HG03064 (cell line): ENCODE data around the gene MCTS1.
"Not testable (repeated sequence)": the region's sequence is repeated elsewhere in the genome, so short reads cannot be mapped to it uniquely, and the experiment has no call there.

Source experiments
- ATAC-seq: cut with Tn5 transposase; IDR thresholded peaks from one replicate; pipeline ENCODE4 v1.9.1; 2021; ENCODE audit warnings: low read depth; ENCODE audit not compliant: unreplicated experiment

MCTS1 gene, protein sequence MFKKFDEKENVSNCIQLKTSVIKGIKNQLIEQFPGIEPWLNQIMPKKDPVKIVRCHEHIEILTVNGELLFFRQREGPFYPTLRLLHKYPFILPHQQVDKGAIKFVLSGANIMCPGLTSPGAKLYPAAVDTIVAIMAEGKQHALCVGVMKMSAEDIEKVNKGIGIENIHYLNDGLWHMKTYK

DNA sequence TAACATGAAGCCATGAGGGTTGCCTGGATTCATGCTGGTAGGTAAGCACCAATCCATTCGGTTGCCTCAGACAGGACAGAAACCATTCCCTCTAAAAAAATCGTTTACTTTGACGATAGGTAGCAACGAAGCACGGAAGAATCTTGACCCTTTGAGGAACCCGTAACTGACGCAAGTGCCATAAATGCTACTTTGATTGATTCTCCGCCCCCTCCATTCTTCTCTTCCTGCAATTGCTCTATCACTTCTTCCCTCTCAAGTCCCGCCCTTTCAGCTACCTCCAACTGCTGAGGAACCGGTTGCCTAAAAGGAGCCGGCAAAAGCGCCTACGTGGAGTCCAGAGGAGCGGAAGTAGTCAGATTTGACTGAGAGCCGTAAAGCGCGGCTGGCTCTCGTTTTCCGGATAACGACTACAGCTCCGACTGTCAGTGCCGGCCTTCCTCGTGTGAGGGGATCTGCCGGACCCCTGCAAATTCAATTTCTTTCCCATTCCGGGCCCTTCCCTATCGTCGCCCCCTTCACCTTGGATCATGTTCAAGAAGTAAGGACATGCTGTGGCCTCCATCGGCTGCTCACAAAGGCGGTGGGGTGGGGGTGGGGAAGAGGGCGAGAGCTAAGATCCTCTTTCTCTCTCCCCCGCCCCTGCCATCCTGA, at the start of gene MCTS1:
Gene MCTS1, plus strand, starts transcription at position 395 of the 654 bp plus-strand sequence. Its CDS starts 136 bp downstream, at position 531.
- peak; percentile 82 for ATAC-seq

DNA sequence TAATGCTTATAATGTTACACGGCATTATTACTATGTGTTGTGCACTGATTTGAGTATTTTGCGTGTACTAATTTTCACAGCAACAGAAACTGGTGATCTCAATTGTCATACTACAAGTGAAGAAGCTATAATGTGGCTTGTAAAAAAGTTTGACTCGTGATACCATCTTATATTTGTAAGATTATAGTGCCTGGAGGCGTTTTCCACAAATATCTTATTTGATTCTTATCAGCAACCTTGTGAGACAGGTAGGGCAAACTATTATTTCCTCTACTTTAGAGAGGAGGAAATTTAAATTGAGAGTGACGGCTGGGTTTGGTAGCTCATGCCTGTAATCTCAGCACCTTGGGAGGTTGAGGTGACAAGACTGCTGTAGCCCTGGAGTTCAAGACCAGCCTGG, 47.6 kb upstream of the MCTS1 start:
- ATAC-seq = no peak

DNA sequence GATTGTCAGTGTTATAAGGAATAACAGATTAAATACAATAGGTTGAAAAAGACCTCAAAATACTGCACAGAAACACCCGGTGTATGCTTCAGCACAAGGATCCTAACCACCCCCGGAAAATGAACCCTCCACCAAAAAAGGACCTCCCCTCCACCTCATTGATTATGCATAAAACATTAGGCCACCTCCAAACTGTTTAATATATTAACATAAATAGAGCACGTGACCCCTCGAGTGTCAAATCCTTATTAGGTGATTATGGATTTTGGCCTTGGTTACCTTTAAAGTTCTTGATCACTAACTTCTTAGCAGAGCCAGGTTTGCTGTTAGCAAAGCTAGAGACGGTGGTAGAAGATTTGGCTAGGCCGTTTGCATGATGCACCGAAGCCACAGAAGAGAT, 44.1 kb upstream of the MCTS1 start:
- ATAC-seq = no peak

DNA sequence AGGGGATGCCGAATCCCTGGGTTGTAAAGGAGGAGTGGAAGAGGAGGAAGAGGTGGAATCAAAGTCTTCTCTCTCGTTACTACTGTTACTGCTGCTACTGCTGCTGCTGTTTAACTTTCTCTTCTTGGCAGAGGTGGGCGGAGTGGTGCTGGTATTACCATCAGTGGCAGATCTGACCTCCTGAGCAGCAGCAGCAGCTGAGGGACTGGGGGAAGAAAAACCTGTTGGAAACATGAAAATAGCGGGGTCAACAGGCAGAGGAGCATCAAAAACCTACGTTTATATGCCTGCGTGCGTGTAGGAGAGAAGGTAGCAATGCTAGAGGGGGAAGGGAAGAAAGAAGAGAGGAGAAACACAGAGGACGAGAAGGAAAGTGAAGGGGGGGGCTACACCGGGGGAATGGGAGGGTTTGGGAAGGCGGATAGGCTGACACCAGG, 43.5 kb upstream of the MCTS1 start:
- ATAC-seq = no peak

DNA sequence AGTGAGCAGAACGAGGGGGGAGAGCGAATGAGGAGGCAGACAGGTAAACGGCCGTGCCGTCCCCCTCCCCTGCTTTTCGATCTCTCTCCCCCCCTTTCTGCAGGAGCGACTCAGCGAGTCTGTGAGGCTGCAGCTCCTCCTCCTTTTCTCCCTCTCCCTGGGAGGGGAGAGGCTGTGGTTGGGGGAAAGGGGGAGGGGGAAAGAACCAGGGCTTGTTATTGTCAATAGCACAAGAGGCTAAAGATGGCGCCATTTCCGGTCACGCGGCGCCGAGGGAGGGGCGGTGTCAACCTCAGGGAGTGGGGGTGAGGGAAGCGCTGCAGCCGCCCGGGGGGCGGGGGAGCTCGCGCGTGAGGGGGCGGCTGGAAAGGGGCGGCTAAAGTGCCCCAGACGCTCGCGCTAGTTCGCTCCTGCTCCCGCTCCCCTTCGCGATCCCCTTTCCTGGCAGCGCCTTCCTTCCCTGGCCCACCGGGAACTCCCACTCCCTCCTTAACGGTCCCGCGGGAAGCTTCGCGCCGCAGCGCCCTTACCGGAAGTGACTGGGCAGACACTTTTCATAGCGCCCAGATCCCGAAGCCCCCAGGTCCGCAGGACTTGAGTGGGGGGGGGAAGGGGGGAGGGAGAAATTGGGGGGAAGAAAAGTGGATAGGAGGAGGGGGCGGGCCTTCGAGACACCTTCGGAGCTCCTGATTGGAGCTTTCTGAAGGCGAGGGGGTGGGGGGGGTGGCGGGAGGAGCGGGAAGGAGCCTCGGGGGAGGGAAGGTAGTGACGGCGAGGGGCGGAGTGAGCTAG, 42.9 kb upstream of the MCTS1 start, which contains the start of gene CUL4B:
Gene CUL4B, minus strand, starts transcription at position 121 of the 792 bp plus-strand sequence. CDS start 324 bp downstream, outside the sequence.
- ATAC-seq = peak; percentile 80

DNA sequence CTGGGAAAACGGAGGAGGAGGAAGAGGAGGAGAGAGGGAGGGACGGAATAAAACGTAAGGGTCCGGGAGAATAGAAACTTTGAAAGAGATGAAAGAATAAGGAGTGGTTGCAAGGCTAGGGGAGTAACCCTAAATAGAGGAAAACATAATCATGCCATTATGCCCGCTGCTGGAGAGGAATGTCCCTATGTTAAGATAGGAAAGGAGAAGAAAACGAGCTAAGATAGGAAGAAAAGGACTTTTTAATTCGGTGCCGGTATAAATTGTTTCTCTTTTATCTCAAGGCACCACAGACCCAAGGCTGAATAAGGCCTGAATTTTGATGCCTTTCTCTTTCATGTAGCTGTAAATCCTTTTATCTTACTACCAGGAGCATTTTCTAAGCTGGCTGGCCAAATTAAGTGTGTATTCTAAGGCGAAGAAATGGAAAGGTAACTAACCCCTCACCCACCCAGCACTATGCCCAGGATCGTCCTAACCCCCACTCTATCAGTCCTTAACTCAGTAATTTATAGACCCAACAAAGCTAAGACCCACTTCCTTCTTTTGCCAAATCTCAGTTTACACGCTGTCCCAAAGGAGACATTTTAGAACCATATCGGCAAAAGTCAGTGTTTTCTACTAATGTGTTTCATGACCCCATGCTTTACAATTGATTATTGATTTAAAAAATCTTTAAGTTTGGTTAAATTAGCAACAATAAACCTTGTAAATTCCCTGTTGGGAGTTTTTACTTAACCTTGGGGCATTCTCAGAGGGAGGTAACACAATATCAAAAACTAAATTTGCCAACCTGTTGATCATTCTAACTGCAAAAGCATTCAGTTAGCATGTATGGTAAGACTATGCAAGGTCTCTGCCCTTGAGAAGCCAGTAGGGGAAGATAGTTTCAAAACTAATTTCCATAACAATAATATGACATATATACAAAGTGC, 42.0 kb upstream of the MCTS1 start:
- no peak for ATAC-seq

DNA sequence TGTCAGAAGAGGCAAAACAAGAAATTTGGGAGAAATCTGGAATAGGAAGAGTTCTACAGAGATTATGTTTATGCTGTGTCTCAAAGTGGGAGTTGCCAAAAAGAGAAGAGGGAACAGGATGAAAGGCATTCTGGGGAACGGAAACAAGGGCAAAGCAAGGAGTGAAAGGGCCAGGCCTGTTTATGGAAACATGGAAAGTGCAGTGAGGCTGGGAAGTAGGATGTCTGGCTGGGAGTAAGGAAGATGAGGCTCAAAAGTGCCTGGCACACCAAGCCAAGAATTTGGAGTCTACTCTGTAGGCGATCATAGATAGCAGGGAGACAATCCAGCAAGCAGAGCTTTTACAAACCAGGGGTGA, 41.4 kb upstream of the MCTS1 start:
- ATAC-seq = no peak

DNA sequence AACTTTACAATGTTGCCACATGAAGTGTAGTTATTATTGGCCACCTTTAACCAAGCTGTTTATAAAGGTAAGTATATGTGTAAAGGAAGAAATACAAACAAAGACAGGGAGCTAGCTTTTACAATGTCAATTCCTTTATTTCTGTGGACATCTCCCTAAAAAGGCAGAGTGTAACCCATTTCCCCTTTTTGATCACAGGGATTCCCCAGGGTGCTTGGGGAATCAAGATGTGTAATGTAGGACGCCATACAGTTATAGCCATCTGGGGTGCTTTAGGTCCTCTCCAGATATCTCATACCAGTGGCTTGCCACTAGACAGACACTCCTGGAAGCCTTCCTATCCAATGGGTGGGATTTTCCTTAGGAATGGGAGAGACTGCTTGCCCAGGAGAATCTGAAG, 39.0 kb upstream of the MCTS1 start:
- no peak for ATAC-seq

DNA sequence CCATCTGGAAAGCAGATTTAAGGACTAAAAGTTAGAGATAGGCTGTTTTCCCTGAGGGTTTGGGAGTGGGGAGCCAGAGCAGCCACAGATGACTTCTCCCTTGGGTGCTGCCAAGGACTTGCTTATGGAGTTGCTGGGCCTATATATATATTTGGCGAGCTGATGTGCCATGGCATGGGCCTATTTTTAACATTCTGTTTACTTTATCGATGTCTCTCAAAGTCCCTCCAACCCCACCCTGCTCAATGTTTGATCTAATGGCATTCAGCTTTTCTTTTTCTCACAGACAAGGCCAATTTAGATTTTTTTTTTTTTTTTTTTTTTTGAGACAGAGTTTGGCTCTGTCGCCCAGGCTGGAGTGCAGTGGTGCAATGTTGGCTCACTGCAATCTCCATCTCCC, 37.1 kb upstream of the MCTS1 start:
- no peak for ATAC-seq

DNA sequence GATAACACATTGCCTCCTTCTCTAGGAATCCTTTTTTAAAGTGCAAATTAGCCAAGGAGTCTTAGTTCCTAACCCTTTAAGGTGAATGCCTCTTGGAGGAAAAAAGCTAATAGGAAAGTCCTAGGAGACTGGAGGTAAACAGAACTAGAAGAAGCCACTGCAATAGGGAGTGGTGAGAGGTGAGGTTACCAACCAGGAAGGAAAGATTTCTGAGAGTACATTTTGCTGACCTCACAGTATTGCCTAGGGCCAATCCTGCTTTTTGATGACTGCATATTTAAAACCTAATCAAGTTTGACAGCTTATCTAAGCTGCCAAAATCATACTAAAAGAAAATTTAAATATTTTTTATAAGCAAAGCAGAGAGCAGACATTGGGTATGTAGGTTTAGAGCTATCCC, 35.9 kb upstream of the MCTS1 start:
- ATAC-seq = no peak

DNA sequence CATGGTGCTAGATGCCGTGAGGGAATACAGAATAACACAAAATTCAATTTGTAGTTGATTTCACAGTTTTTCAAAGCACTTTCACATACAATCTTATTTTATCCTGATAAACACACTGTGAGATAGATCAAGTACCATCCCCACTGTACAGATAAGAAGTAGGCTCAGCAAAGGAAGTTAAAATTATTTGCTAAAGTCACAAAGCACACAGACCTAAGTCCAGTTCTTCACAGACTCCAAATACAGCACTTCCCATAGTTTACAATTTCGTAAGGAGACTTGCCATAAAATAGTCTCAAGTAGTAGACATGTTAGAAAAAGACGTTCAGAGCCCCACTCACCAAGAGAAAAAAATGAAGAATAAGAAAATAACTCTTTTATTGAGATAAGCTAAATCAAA, 35.3 kb upstream of the MCTS1 start:
- ATAC-seq = no peak

DNA sequence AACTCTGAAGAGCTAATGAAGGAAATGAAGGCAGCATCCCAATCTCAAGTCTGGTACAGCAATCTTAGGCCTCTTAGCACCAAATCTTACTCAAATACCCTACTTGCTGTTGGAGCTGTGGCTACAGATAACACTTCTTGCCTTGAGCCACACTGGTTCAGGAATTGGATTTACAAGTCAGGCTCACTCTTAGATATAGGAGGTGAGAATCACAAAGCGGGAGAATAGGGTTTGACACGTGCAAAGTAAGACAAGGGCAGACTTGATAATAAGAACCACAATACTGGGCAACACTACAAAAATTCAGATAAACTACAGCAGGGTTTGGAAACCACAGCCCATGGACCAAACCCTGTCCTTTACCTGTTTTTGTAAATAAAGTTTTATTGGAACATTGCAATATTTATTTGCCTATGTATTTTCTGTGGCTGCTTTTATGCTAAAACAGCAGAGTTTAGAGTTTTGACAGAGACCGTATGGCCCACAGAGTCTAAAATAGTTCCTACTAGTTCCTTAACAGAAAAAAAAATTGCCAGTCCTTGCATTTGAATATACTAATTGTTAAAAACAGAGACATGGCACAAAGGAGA, 33.8 kb upstream of the MCTS1 start:
- no peak for ATAC-seq

DNA sequence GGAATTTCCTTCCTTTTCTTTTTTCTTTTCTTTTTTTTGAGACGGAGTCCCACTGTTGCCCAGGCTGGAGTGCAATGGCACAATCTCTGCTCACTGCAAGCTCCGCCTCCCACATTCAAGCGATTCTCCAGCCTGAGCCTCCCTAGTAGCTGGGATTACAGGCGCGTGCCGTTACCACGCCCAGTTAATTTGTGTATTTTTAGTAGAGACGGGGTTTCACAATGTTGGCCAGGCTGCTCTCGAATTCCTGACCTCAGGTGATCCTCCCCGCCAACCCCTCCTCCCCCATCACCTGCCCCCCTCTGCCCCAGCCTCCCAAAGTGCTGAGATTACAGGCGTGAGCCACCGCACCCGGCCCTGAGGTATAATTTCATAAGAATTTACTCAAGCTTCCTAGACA, 30.1 kb upstream of the MCTS1 start:
- not testable (repeated sequence) for ATAC-seq

DNA sequence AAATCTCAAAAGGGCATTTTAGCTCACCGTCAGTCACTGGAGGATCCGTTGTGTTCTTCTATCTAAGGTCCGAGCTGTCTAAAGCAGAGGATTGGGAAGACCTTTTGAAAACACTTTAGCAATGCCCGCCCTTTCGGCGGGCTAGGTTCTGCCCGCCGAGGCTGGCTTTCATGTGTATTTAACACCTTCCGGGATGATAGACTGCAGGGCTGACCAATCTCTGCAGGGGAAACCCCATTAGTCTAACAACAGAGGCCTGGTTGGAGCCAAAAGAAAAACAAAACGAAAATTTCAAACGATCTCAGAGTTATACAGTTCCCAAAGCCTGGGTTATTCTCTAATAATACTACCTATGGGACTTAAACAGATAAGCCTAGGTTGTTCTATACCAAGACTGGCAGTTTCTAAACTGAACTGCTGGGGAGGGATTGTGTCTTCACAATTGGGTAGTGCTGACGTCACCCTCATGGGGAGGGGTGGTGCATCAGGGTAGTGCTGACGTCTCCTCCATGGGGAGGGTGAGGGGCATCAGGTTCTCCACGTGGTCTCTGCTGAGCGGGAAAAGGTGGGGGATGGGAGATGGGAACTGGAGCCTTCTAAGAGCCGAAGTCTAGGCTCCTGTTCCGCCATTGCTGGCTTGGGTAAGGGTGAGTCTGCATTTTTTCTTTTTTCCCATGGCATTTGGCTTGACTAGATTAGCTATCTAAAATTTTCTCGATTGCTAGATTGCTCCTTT, 28.4 kb upstream of the MCTS1 start:
- no peak for ATAC-seq

DNA sequence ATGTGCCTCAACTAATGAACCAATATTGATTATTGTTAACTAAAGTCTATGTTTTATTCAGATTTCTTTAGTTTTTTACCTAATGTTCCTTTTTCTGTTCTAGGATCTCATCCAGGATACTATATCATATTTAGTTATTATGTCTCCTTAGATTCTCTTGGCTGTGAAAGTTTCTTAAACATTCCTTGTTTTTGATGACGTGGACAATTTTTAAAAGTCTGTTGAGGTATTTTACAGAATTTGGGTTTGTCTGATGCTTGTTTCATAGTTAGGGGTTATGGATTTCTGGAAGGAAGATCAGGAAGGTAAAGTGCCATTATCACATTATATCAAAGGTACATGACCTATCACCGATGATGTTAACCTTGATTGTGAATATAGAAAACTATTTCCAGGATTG, 18.2 kb upstream of the MCTS1 start:
- ATAC-seq = no peak

DNA sequence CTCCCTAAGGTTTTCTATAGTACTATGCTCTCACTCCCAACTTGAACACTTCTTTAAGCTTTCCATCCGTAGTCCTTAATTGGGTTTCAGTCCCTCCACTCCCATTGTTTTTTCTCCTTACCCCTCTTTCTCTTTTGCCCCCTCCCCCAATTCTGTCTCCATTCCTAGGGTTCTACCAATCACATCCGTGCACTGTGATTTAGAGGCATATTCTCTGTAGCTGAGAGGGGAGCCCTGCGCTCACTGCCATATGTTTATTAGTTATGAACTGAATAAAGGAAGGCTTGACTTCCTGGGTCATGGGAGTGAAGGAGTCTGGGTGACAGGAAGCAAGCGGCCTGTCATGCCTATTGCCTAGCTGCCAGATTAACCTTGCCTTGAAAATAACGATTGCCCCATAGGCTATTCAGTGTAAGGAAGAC, 471 bp downstream of the MCTS1 start:
- ATAC-seq = no peak

DNA sequence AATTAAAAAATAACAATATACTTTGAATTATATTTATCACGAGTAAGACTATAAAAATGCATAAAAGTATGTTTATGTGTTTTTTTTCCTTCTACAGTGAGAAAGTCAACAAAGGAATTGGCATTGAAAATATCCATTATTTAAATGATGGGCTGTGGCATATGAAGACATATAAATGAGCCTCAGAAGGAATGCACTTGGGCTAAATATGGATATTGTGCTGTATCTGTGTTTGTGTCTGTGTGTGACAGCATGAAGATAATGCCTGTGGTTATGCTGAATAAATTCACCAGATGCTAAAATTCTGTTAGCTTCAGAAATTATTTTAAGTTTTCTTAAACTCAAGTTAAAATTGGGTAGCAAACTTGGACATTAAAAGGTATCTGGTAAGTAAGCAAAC, 8.2 kb downstream of the MCTS1 start:
- ATAC-seq = no peak

DNA sequence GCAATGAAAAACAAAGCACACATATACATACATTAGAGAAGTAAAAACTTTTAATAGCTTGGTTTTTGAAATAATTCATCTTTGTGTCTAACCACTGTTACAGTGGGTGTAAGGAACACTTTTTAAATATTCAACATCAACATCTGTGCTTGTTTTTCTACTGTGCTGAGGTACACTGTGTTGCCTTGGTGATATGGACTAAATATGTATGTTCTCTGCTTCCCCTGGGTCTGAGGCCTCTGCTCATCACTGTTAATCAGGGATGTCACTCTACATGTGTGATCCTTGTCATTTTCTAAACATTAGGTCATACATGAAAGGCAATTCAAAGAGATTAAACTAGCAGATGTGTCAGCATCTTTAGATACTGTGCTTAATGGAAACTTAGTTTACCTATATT, 10.9 kb downstream of the MCTS1 start:
- no peak for ATAC-seq

DNA sequence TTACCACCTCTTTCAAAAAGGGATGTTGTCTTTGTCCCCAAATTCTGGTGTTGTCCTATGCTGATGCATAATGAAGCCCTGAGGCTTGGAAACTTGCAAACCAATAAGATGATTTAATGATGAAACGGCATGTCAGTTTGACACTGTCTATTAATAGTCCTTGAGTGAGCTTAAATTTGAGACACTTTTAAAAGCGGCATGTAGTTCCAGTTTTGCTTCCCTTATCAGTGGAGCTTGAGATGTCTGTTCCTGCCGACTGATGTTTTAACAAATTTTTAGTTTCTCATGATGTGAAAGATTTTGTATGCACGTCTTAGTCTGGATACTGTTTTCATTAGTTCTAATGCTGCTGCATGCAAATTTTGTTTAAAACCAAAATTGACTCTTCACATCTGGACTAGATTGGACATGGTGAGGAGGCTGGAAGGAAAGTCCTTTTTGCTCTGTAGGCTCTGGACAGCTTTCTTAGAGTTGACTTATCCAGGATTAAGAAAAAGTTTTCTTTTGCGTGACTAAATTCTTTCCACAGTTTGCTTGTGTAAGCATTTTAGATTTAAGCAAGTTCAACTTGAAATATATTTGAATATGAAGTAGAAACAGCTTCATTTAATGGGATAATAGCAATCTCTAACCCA, 14.2 kb downstream of the MCTS1 start:
- no peak for ATAC-seq
